HG03378 (cell line): ENCODE data around the gene EML1.
"Not testable (repeated sequence)": the region's sequence is repeated elsewhere in the genome, so short reads cannot be mapped to it uniquely, and the experiment has no call there.

Experiments used
- ATAC-seq: cut with Tn5 transposase; IDR thresholded peaks from one replicate; pipeline ENCODE4 v1.9.1; 2021; ENCODE audit warnings: mild to moderate bottlenecking, moderate library complexity; ENCODE audit not compliant: unreplicated experiment

The EML1 gene

GRCh38 chr14:99755629-99756603, 37.3 kb upstream of the EML1 start:
- ATAC-seq: no peak

- ATAC-seq: no peak
Measured at GRCh38 chr14:99756796-99757195, 36.4 kb upstream of the EML1 start.

GRCh38 chr14:99757331-99758070, 35.7 kb upstream of the EML1 start:
- no peak for ATAC-seq

GRCh38 chr14:99758121-99758821, 34.9 kb upstream of the EML1 start:
- ATAC-seq: no peak

- no peak for ATAC-seq
Measured at GRCh38 chr14:99758872-99759545, 34.2 kb upstream of the EML1 start.

GRCh38 chr14:99759546-99759925, 33.7 kb upstream of the EML1 start:
- ATAC-seq: no peak

GRCh38 chr14:99760817-99761216, 32.4 kb upstream of the EML1 start:
- ATAC-seq: no peak

GRCh38 chr14:99762911-99763310, 30.3 kb upstream of the EML1 start:
- not testable (repeated sequence) for ATAC-seq

- no peak for ATAC-seq
Measured at GRCh38 chr14:99763527-99764221, 29.5 kb upstream of the EML1 start.

- ATAC-seq: no peak
Measured at GRCh38 chr14:99764222-99764706, 28.9 kb upstream of the EML1 start.

GRCh38 chr14:99768381-99768780, 24.8 kb upstream of the EML1 start:
- no peak for ATAC-seq

GRCh38 chr14:99769123-99769522, 24.1 kb upstream of the EML1 start:
- ATAC-seq: no peak

- no peak for ATAC-seq
Measured at GRCh38 chr14:99769799-99770198, 23.4 kb upstream of the EML1 start.

GRCh38 chr14:99772371-99773283, 20.6 kb upstream of the EML1 start:
- ATAC-seq: no peak

- no peak for ATAC-seq
Measured at GRCh38 chr14:99773521-99774497, 19.4 kb upstream of the EML1 start.

- ATAC-seq: no peak
Measured at GRCh38 chr14:99774556-99775307, 18.5 kb upstream of the EML1 start.

GRCh38 chr14:99775351-99775750, 17.9 kb upstream of the EML1 start:
- ATAC-seq: no peak
